KMS-11 (cell line): ENCODE results near the gene KPNA6.
A peak's percentile ranks its signal among the peaks of the same experiment; 100 is the strongest.

Experiments used
- H2AFZ ChIP-seq: fragments of 200-600 bp; sonication (generic); 2 replicates; pipeline ENCODE4 v1.6.1; 2016; ENCODE audit warnings: antibody characterized with exemption, mixed run types, low read depth
- H3K27ac ChIP-seq: fragments of 200-600 bp; sonication (generic); 2 replicates; pipeline ENCODE4 v1.6.1; 2016; ENCODE audit warnings: mild to moderate bottlenecking, mixed run types
- H3K27me3 ChIP-seq: fragments of 200-600 bp; sonication (generic); 2 replicates; pipeline ENCODE4 v1.6.1; 2017; ENCODE audit warnings: mild to moderate bottlenecking, low read depth, mixed run types, moderate library complexity; ENCODE audit not compliant: insufficient read depth
- H3K36me3 ChIP-seq: fragments of 200-600 bp; sonication (generic); 2 replicates; pipeline ENCODE4 v1.6.1; 2017; ENCODE audit warnings: mild to moderate bottlenecking, mixed run types; ENCODE audit not compliant: insufficient read depth
- H3K4me1 ChIP-seq: fragments of 200-600 bp; sonication (generic); 2 replicates; pipeline ENCODE4 v1.6.1; 2016; ENCODE audit warnings: mild to moderate bottlenecking, low read depth, mixed run types; ENCODE audit not compliant: poor library complexity, severe bottlenecking
- H3K4me2 ChIP-seq: fragments of 200-600 bp; sonication (generic); 2 replicates; pipeline ENCODE4 v1.7.0; 2016; ENCODE audit warnings: mild to moderate bottlenecking, mixed run types
- H3K4me3 ChIP-seq: fragments of 200-600 bp; sonication (generic); IDR thresholded peaks from 2 replicates; pipeline ENCODE4 v1.6.1; 2017; ENCODE audit warnings: low read depth, low read length, mixed read lengths; ENCODE audit not compliant: insufficient read depth
- H3K79me2 ChIP-seq: fragments of 200-600 bp; sonication (generic); 2 replicates; pipeline ENCODE4 v1.6.1; 2016; ENCODE audit warnings: low read depth, mixed run types; ENCODE audit not compliant: insufficient read depth
- H3K9ac ChIP-seq: fragments of 200-600 bp; sonication (generic); 2 replicates; pipeline ENCODE4 v1.6.1; 2016; ENCODE audit warnings: mild to moderate bottlenecking, mixed run types
- H4K20me1 ChIP-seq: fragments of 200-600 bp; sonication (generic); 2 replicates; pipeline ENCODE4 v1.6.1; 2016; ENCODE audit warnings: mild to moderate bottlenecking, mixed run types; ENCODE audit not compliant: insufficient read depth
- CTCF ChIP-seq: fragments of 200-600 bp; sonication (generic); conservative IDR thresholded peaks from 2 replicates; pipeline ENCODE4 v1.6.1; 2017; ENCODE audit warnings: low read depth, mild to moderate bottlenecking, antibody characterized with exemption, low read length, moderate library complexity, mixed read lengths

Gene KPNA6

GRCh38 chr1:32178380-32179192 is 70.7 kb downstream of the KPNA6 start:
- peak overlapping the region; percentile 62; the same call in 1 of the 2 replicates for H2AFZ ChIP-seq
- peaks cover 35% of the 10 kb centered on the region for H3K79me2 ChIP-seq
- no peak for TF ChIP-seq CTCF
- peaks cover 10% of the 10 kb centered on the region; the same call in 1 of the 2 replicates for H3K36me3 ChIP-seq
- no peaks in the 10 kb centered on the region for H4K20me1 ChIP-seq
- no peaks in the 10 kb centered on the region for H3K27me3 ChIP-seq
- peak overlapping the region; percentile 77 for H3K4me2 ChIP-seq
- peak overlapping the region; percentile 80; the same call in 1 of the 2 replicates for H3K9ac ChIP-seq
- peak overlapping the region; percentile 36 for H3K4me3 ChIP-seq
- peak overlapping the region; percentile 56 for H3K27ac ChIP-seq
- peaks cover 55% of the 10 kb centered on the region for H3K4me1 ChIP-seq

- peak overlapping the region; percentile 62 for H2AFZ ChIP-seq
- H3K27me3 ChIP-seq, result no peaks in the 10 kb centered on the region
- H4K20me1 ChIP-seq, result no peaks in the 10 kb centered on the region
- H3K36me3 ChIP-seq, result peaks cover 14% of the 10 kb centered on the region; the same call in 1 of the 2 replicates
- TF ChIP-seq CTCF, result no peak
- H3K79me2 ChIP-seq, result peaks cover 40% of the 10 kb centered on the region
- peak overlapping the region; percentile 80; the same call in 1 of the 2 replicates for H3K9ac ChIP-seq
- peak overlapping the region; percentile 77 for H3K4me2 ChIP-seq
- peaks cover 60% of the 10 kb centered on the region for H3K4me1 ChIP-seq
- peak overlapping the region; percentile 56 for H3K27ac ChIP-seq
- peak overlapping the region; percentile 36 for H3K4me3 ChIP-seq
Observed at GRCh38 chr1:32179193-32179442, 71.3 kb downstream of the KPNA6 start.

- H3K79me2 ChIP-seq, result peaks cover 45% of the 10 kb centered on the region
- H4K20me1 ChIP-seq, result no peaks in the 10 kb centered on the region
- H3K27ac ChIP-seq, result peak within 1 kb of the TSS; percentile 56
- H3K27me3 ChIP-seq, result no peaks in the 10 kb centered on the region
- H3K36me3 ChIP-seq, result peaks cover 19% of the 10 kb centered on the region; the same call in 1 of the 2 replicates
- peak within 1 kb of the TSS; percentile 48 for H3K4me3 ChIP-seq
- H3K9ac ChIP-seq, result peak within 1 kb of the TSS; percentile 80
- H2AFZ ChIP-seq, result peak within 1 kb of the TSS; percentile 62
- no peak for TF ChIP-seq CTCF
- peaks cover 65% of the 10 kb centered on the region for H3K4me1 ChIP-seq
- peak within 1 kb of the TSS; percentile 79 for H3K4me2 ChIP-seq
Observed at GRCh38 chr1:32179443-32180185, 71.8 kb downstream of the KPNA6 start, which contains the start of gene TXLNA. Gene TXLNA (plus strand): TSS chr1:32179675. CDS start chr1:32180346, 671 bp downstream.

GRCh38 chr1:32180186-32181060 is 72.6 kb downstream of the KPNA6 start:
- peak overlapping the region; percentile 48 for H3K4me3 ChIP-seq
- no peaks in the 10 kb centered on the region for H3K27me3 ChIP-seq
- peaks cover 51% of the 10 kb centered on the region for H3K79me2 ChIP-seq
- peak overlapping the region; percentile 62; the same call in 1 of the 2 replicates for H2AFZ ChIP-seq
- H4K20me1 ChIP-seq, result no peaks in the 10 kb centered on the region
- H3K4me1 ChIP-seq, result peaks cover 73% of the 10 kb centered on the region
- peaks cover 21% of the 10 kb centered on the region; the same call in 1 of the 2 replicates for H3K36me3 ChIP-seq
- peak overlapping the region; percentile 56 for H3K27ac ChIP-seq
- peak overlapping the region; percentile 79 for H3K4me2 ChIP-seq
- TF ChIP-seq CTCF, result no peak
- H3K9ac ChIP-seq, result peak overlapping the region; percentile 80
